PC-9 (cell line): Measurements from ENCODE around the gene PRICKLE2.

ENCODE experiments used
- CTCF ChIP-seq: fragments of 200-600 bp; sonication (generic); conservative IDR thresholded peaks from 2 replicates; pipeline ENCODE4 v1.6.1; 2017; ENCODE audit warnings: mixed run types, antibody characterized with exemption, mild to moderate bottlenecking, moderate library complexity
- EZH2 ChIP-seq: fragments of 200-600 bp; sonication (generic); IDR thresholded peaks from 2 replicates; pipeline ENCODE4 v1.8.0; 2017; ENCODE audit warnings: antibody characterized with exemption, low read depth

- TF ChIP-seq CTCF: no peak
- no peak for TF ChIP-seq EZH2
Measured at GRCh38 chr3:64061628-64062027, 163.6 kb downstream of the PRICKLE2 start.
